ENCODE data around the gene CACNA1H.

DNA sequence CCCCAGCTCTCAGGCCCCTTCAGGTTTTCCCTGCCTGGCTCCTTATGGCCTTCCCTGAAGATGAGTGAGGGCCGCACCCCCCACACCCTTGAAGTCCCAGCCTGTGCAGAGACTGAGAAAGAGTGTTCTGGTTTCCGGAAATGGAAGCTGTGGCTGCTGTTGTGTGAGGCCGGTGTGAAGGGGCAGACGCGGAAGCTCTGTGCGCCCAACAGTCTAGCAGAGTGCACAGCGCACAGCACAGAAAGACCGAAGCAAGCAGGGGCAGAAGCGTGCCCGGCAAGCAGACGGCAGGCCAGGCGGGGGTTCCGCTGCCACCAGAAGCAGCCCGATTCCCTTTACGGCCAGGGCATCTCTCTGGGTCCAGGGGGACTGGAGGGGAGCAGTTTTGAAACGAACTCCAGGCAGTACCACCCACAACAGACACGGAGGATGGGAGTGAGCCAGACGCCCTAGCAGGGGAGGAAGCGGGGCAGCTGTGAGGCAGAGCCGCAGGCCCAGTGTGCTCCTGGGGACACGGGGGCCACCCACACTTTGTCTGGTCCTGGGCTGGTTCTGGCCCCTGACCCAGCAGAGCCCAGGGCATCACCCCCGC, 55.4 kb downstream of the CACNA1H start:
- TF ChIP-seq POLR2A (IDR thresholded peaks at IDR 0.05; ENCODE audit: low read depth, low read length) (no peak), POLR2AphosphoS5 (IDR thresholded peaks at IDR 0.05; ENCODE audit: low read depth, low read length) (no peak)
